ENCODE data around the gene CCL2.
A peak's percentile ranks its signal among the peaks of the same experiment; 100 is the strongest.

CCL2 gene

DNA sequence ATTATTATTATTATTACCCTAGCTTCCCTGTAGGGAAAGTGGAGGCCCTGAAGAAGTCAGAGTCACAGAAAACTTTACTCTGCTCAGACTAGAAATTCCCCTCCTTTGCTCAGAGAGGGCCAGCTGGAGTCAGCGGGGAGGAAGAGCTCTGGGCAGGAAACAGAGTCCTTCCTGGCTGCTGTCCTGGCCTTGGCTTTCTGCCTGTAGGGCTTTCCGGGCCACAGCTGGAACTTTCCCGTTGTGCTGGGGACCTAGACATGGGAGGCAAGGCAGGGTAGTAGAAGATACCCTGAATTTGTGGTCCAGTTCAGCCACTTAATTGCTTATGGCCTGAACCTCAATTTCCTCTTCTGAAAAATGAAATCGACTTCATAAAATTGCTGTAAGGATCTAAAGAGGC, 14.0 kb upstream of the CCL2 start:
- no peak for DNase-seq (ENCODE audit: low spot score)

GRCh38 chr17:34242587-34243363, 12.3 kb upstream of the CCL2 start:
- DNase-seq (ENCODE audit: low spot score), result no peak

- DNase-seq (ENCODE audit: low spot score), result no peak
These were observed 11.4 kb upstream of the CCL2 start for GRCh38 chr17:34243364-34244320.

- DNase-seq (ENCODE audit: low spot score), result no peak
These were observed 9.7 kb upstream of the CCL2 start for GRCh38 chr17:34245351-34245905.

GRCh38 chr17:34246446-34246845, 8.6 kb upstream of the CCL2 start:
- DNase-seq (ENCODE audit: low spot score), result no peak

DNA sequence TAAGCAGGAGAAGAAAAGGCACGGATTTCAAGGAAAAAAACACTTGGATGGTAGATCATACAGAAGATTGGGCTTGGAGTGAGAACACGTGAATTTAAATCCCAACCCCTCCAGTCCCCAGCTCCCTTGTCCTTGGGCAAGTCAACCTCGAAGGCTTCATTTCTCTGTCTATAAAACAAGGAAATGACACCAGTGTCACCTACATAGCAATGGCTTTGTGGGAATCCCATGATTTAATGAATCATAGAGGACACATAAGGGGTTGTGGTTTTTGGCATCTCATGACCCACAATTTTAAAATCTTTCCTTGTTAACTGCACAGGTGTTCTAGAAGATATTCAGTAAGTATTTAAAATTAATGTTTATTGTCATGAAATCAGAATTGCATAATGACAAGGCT, 8.2 kb upstream of the CCL2 start:
- peak; percentile 78 for DNase-seq (ENCODE audit: low spot score)

DNA sequence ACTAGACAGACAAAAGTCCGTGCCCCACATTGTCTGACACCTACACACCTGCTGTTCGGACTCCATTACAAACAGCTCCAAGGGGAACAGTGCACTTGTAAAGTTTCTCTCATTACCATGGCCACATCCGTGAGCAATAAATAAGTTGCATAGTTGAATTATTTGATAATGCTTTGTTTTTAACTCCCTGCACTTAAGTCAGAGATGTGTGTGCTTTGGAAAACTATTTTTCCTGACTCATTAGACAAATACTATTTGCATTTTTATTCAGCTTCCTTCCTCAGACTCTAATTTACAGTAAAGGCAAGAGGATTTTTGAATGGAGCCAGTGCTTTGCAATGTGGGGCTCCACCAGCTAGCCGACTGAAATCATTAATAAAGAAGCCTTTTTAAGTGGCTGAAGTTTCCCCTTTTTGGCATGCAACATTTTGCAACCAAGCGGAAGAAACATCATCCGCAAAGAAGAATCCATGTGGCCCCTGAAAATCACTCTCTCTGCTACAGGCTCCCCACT, 6.5 kb upstream of the CCL2 start:
- DNase-seq (ENCODE audit: low spot score), result peak; percentile 94

DNA sequence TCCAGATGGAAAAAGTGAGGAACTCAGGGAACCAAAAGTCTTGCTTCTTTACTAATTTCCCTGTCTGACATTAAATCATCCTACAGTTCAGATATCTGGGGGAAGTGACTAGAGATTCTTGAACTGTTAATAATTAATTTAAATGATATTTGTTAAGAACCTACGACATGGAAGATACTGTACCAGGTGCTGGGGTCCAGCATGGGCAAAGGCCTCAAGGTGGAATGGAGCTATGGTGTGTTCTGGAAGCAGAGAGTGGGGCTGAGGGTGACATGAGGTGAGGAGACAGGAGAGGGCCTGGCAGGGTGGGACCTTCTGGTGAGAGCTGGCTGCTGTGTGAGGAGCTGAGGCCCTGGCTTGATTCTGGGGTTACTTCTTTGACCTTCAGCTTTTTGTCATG, 6.0 kb upstream of the CCL2 start:
- DNase-seq (ENCODE audit: low spot score), result peak; percentile 63

DNA sequence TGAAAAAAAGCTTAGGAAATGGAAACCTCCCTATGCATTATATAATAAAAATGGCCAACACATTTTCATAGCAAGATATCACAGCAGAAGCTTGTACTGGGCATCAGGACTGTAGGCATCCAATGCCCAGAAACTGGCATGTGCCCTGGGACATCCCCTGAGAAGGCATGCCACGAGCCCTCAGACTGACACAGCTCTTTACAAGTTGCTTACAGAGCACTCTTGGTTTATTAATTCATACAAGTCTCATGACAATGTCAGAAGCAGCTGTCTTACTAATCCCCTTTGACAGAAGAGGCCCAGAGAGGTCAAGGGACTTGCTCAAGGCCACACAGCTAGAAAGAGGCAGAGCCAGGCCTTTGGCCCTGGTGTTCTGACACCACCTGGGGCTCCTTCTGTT, 5.6 kb upstream of the CCL2 start:
- peak; percentile 74 for DNase-seq (ENCODE audit: low spot score)

DNA sequence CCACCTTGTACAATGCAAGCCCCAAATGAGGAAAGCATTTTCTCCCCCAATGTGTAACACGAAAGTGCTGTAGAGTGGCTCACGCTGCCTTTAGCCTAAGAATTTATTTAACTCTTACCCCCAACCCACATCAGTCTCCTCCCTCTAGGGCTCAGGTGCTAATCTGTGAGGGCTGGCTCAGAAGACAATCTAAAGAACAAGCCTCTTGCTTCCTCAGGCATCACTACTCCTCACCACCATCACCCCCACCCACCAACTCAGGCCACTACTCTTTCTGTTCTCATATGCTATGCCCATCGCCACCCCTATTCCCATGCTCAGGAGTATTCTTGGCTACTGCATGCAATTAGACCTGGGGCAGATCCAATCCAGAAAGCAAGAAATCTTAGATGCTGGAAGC, 3.9 kb upstream of the CCL2 start:
- no peak for DNase-seq (ENCODE audit: low spot score)

- DNase-seq (ENCODE audit: low spot score), result peak; percentile 88
These were observed 3.0 kb upstream of the CCL2 start for GRCh38 chr17:34252095-34252443.

- DNase-seq (ENCODE audit: low spot score), result peak; percentile 98
These were observed 2.5 kb upstream of the CCL2 start for GRCh38 chr17:34252444-34253138.

- no peak for DNase-seq (ENCODE audit: low spot score)
These were observed 2.0 kb upstream of the CCL2 start for GRCh38 chr17:34253139-34253525.

GRCh38 chr17:34254146-34254545, 939 bp upstream of the CCL2 start:
- DNase-seq (ENCODE audit: low spot score), result peak; percentile 86

- no peak for DNase-seq (ENCODE audit: low spot score)
These were observed 272 bp downstream of the CCL2 start for GRCh38 chr17:34255381-34255732.

GRCh38 chr17:34255841-34256240, 756 bp downstream of the CCL2 start:
- DNase-seq (ENCODE audit: low spot score), result no peak

DNA sequence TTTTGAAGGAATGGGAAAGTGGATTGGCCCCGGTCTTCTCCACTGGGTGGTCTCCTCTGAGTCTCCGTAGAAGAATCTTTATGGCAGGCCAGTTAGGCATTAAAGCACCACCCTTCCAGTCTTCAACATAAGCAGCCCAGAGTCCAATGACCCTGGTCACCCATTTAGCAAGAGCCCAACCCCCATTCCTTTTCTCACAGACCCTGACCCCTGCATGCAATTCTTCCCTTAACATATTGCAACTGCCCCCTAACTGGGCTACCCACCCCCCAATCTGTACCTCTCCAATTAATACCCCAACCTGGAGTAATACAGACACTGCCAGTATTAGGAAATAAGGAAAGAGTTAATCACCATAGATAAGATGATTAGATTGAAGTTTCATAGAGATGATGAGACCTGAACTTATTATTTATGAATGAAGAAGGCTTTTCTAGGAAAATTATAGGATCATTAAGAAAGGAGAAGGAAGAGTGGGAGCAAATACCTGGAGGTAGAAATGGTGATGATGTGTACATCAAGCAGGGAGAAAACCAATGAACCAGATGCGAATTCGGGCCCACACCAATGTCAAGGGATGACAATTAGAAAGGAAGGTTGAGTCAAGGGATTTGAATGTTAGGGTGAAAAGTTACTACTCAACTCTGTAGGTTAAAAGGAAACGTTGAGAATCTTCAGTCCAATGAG, 2.4 kb downstream of the CCL2 start:
- DNase-seq (ENCODE audit: low spot score), result peak; percentile 62

GRCh38 chr17:34257986-34258326, 2.9 kb downstream of the CCL2 start:
- no peak for DNase-seq (ENCODE audit: low spot score)

- peak; percentile 85 for DNase-seq (ENCODE audit: low spot score)
These were observed 4.1 kb downstream of the CCL2 start for GRCh38 chr17:34259146-34259545.

DNA sequence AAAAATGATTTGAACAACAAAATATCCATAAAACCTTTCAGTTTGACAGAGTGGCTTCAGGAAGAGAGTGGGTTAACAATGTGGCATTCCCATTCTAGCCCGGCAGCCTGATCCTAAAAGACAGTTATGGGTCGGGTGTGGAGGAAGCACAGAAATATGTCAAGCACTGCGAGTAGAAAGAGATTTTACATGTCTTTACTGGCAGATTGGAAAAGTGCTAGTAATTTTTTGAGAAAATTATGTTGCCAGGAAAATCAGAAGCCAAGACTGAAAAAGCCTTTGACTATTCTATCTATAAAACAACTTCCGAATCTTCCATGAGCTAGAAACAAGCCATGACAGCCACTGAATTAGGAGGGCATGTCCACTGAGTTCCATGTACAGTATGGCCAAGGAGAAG, 5.8 kb downstream of the CCL2 start:
- DNase-seq (ENCODE audit: low spot score), result no peak

- no peak for DNase-seq (ENCODE audit: low spot score)
These were observed 6.7 kb downstream of the CCL2 start for GRCh38 chr17:34261568-34262337.

Measured in kidney tubule cell (primary cell).